NCI-H2196 (cell line): ENCODE measurements around the gene ISY1.
"Not testable (repeated sequence)": the region's sequence is repeated elsewhere in the genome, so short reads cannot be mapped to it uniquely, and the experiment has no call there.

Experiments used
- DNase-seq: peaks from one replicate; lab custom pipeline; 2025; ENCODE audit not compliant: unreplicated experiment; lab: John Stamatoyannopoulos, UW

The ISY1 gene

GRCh38 chr3:129160891-129161859, at the start of gene ISY1:
Gene ISY1 (minus strand): TSS chr3:129161063. CDS start chr3:129160975, 88 bp downstream.
- DNase-seq, result peak; percentile 98

- no peak for DNase-seq
These were observed 46.6 kb upstream of the ISY1 start for GRCh38 chr3:129207479-129207878.

GRCh38 chr3:129205109-129205832, 44.4 kb upstream of the ISY1 start:
- no peak for DNase-seq

- no peak for DNase-seq
These were observed 43.6 kb upstream of the ISY1 start for GRCh38 chr3:129204473-129204872.

GRCh38 chr3:129199366-129199765, 38.5 kb upstream of the ISY1 start:
- no peak for DNase-seq

- no peak for DNase-seq
These were observed 36.5 kb upstream of the ISY1 start for GRCh38 chr3:129197321-129197720.

- DNase-seq, result no peak
These were observed 35.7 kb upstream of the ISY1 start for GRCh38 chr3:129196601-129197000.

GRCh38 chr3:129195731-129196256, 34.9 kb upstream of the ISY1 start:
- DNase-seq, result no peak

GRCh38 chr3:129189793-129190192, 28.9 kb upstream of the ISY1 start:
- DNase-seq, result not testable (repeated sequence)

GRCh38 chr3:129187857-129188256, 27.0 kb upstream of the ISY1 start:
- DNase-seq, result no peak

GRCh38 chr3:129185783-129186182, 24.9 kb upstream of the ISY1 start:
- no peak for DNase-seq

- DNase-seq, result not testable (repeated sequence)
These were observed 24.1 kb upstream of the ISY1 start for GRCh38 chr3:129184784-129185542.

- DNase-seq, result no peak
These were observed 23.5 kb upstream of the ISY1 start for GRCh38 chr3:129184396-129184657.

GRCh38 chr3:129183569-129184395, 22.9 kb upstream of the ISY1 start, which contains the start of gene CNBP:
Gene CNBP (minus strand): TSS chr3:129183896. CDS start chr3:129171757, 12,139 bp downstream.
- DNase-seq, result peak; percentile 99

- DNase-seq, result no peak
These were observed 21.7 kb upstream of the ISY1 start for GRCh38 chr3:129182390-129183185.

- no peak for DNase-seq
These were observed 21.0 kb upstream of the ISY1 start for GRCh38 chr3:129181819-129182218.

GRCh38 chr3:129180461-129180860, 19.6 kb upstream of the ISY1 start:
- no peak for DNase-seq

- no peak for DNase-seq
These were observed 15.2 kb upstream of the ISY1 start for GRCh38 chr3:129176051-129176450.

GRCh38 chr3:129173725-129174124, 12.9 kb upstream of the ISY1 start:
- no peak for DNase-seq
